T-helper 2 cell (primary cell): ENCODE results near the gene IDE.
"Not testable (repeated sequence)": the region's sequence is repeated elsewhere in the genome, so short reads cannot be mapped to it uniquely, and the experiment has no call there.

Source experiments
- DNase-seq, 5 experiments: peaks; one replicate each; pipeline versions ENCODE4 v3.0.0 to v3.0.0-alpha.2; 2012 to 2022

Gene IDE

GRCh38 chr10:92418221-92418620 is 155.7 kb downstream of the IDE start:
- DNase-seq, result no peak

GRCh38 chr10:92413519-92413918 is 160.4 kb downstream of the IDE start:
- DNase-seq, result no peak

- no peak for DNase-seq
These were observed 160.9 kb downstream of the IDE start for GRCh38 chr10:92413011-92413410.

GRCh38 chr10:92411406-92411805 is 162.5 kb downstream of the IDE start:
- no peak for DNase-seq

- DNase-seq, result no peak
These were observed 163.4 kb downstream of the IDE start for GRCh38 chr10:92410501-92410900.

GRCh38 chr10:92408017-92408361 is 165.9 kb downstream of the IDE start:
- DNase-seq, result no peak

GRCh38 chr10:92407305-92408016 is 166.4 kb downstream of the IDE start:
- DNase-seq, result no peak

- DNase-seq, result no peak
These were observed 168.4 kb downstream of the IDE start for GRCh38 chr10:92405419-92405924.

GRCh38 chr10:92404612-92405418 is 169.1 kb downstream of the IDE start:
- no peak for DNase-seq

- not testable (repeated sequence) for DNase-seq
These were observed 171.7 kb downstream of the IDE start for GRCh38 chr10:92402234-92402633.
